Neuron (in vitro differentiated cells): ENCODE results near the gene ZNF343.
"Not testable (repeated sequence)": the region's sequence is repeated elsewhere in the genome, so short reads cannot be mapped to it uniquely, and the experiment has no call there.

Experiments
- H2AFZ ChIP-seq: one replicate; pipeline ENCODE4 v1.6.1; 2013; ENCODE audit warnings: low read depth, mild to moderate bottlenecking, inconsistent platforms, low read length, moderate library complexity
- H3K27me3 ChIP-seq: one replicate; pipeline ENCODE4 v1.6.1; 2013; ENCODE audit warnings: low read length; ENCODE audit not compliant: insufficient read depth
- H3K36me3 ChIP-seq: one replicate; pipeline ENCODE4 v1.6.1; 2013; ENCODE audit warnings: low read length; ENCODE audit not compliant: insufficient read depth
- H3K4me1 ChIP-seq: one replicate; pipeline ENCODE4 v1.6.1; 2013; ENCODE audit warnings: low read length; ENCODE audit not compliant: insufficient read depth
- H3K4me3 ChIP-seq: 2 replicates; pipeline ENCODE4 v1.5.1; 2013; ENCODE audit warnings: mild to moderate bottlenecking, low read length, moderate library complexity
- H3K9me3 ChIP-seq: one replicate; pipeline ENCODE4 v1.6.1; 2013; ENCODE audit warnings: low read length

ZNF343 gene

GRCh38 chr20:2515203-2515602 lies 6.5 kb upstream of the ZNF343 start:
- Histone ChIP-seq H3K27me3 (no peaks in the 10 kb centered on the region), H2AFZ (no peak overlapping the region), H3K4me1 (no peaks in the 10 kb centered on the region), H3K4me3 (no peak overlapping the region), H3K36me3 (no peaks in the 10 kb centered on the region), H3K9me3 (no peaks in the 10 kb centered on the region)

- peak overlapping the region; percentile 59 for H3K4me3 ChIP-seq
- no peaks in the 10 kb centered on the region for H3K27me3 ChIP-seq
- H3K4me1 ChIP-seq: peaks cover 6% of the 10 kb centered on the region
- H3K36me3 ChIP-seq: no peaks in the 10 kb centered on the region
- no peaks in the 10 kb centered on the region for H3K9me3 ChIP-seq
- no peak overlapping the region for H2AFZ ChIP-seq
Observed at GRCh38 chr20:2509794-2510193, 1.1 kb upstream of the ZNF343 start.

- Histone ChIP-seq H3K36me3 (no peaks in the 10 kb centered on the region), H2AFZ (peak overlapping the region; percentile 67), H3K4me3 (peak overlapping the region; percentile 59), H3K9me3 (no peaks in the 10 kb centered on the region), H3K4me1 (peaks cover 6% of the 10 kb centered on the region), H3K27me3 (no peaks in the 10 kb centered on the region)
Observed at GRCh38 chr20:2509468-2509781, 710 bp upstream of the ZNF343 start.

- Histone ChIP-seq H3K4me3 (peak overlapping the region; percentile 59), H3K36me3 (no peaks in the 10 kb centered on the region), H2AFZ (peak overlapping the region; percentile 67), H3K27me3 (no peaks in the 10 kb centered on the region), H3K9me3 (no peaks in the 10 kb centered on the region), H3K4me1 (peaks cover 6% of the 10 kb centered on the region)
Observed at GRCh38 chr20:2507875-2508630, 662 bp downstream of the ZNF343 start.

GRCh38 chr20:2507464-2507863 lies 1.3 kb downstream of the ZNF343 start:
- no peak overlapping the region for H2AFZ ChIP-seq
- no peaks in the 10 kb centered on the region for H3K36me3 ChIP-seq
- H3K9me3 ChIP-seq: no peaks in the 10 kb centered on the region
- H3K4me3 ChIP-seq: peak overlapping the region; percentile 59
- H3K27me3 ChIP-seq: no peaks in the 10 kb centered on the region
- H3K4me1 ChIP-seq: peaks cover 6% of the 10 kb centered on the region

GRCh38 chr20:2506426-2506825 lies 2.3 kb downstream of the ZNF343 start:
- H3K9me3 ChIP-seq, H3K4me1 ChIP-seq, H2AFZ ChIP-seq, H3K4me3 ChIP-seq, H3K27me3 ChIP-seq, H3K36me3 ChIP-seq: not testable (repeated sequence)

GRCh38 chr20:2504803-2505202 lies 3.9 kb downstream of the ZNF343 start:
- H2AFZ ChIP-seq, H3K4me1 ChIP-seq, H3K27me3 ChIP-seq, H3K9me3 ChIP-seq, H3K4me3 ChIP-seq: not testable (repeated sequence)
- H3K36me3 ChIP-seq: peaks cover 11% of the 10 kb centered on the region

- H2AFZ ChIP-seq, H3K4me1 ChIP-seq, H3K4me3 ChIP-seq, H3K27me3 ChIP-seq, H3K9me3 ChIP-seq: not testable (repeated sequence)
- H3K36me3 ChIP-seq: peaks cover 22% of the 10 kb centered on the region
Observed at GRCh38 chr20:2502808-2503384, 5.8 kb downstream of the ZNF343 start.

- H3K4me1 ChIP-seq: no peaks in the 10 kb centered on the region
- no peak overlapping the region for H2AFZ ChIP-seq
- peaks cover 51% of the 10 kb centered on the region for H3K36me3 ChIP-seq
- H3K9me3 ChIP-seq: no peaks in the 10 kb centered on the region
- no peak overlapping the region for H3K4me3 ChIP-seq
- H3K27me3 ChIP-seq: no peaks in the 10 kb centered on the region
Observed at GRCh38 chr20:2485661-2486060, 23.1 kb downstream of the ZNF343 start.

GRCh38 chr20:2485080-2485479 lies 23.6 kb downstream of the ZNF343 start:
- no peak overlapping the region for H2AFZ ChIP-seq
- H3K27me3 ChIP-seq: no peaks in the 10 kb centered on the region
- H3K4me3 ChIP-seq: no peak overlapping the region
- H3K36me3 ChIP-seq: peaks cover 51% of the 10 kb centered on the region
- no peaks in the 10 kb centered on the region for H3K4me1 ChIP-seq
- no peaks in the 10 kb centered on the region for H3K9me3 ChIP-seq

- peaks cover 46% of the 10 kb centered on the region for H3K36me3 ChIP-seq
Observed at GRCh38 chr20:2483504-2483903, 25.2 kb downstream of the ZNF343 start.

GRCh38 chr20:2480381-2480780 lies 28.3 kb downstream of the ZNF343 start:
- H2AFZ ChIP-seq: no peak overlapping the region
- no peaks in the 10 kb centered on the region for H3K4me1 ChIP-seq
- H3K4me3 ChIP-seq: no peak overlapping the region
- peaks cover 35% of the 10 kb centered on the region for H3K36me3 ChIP-seq
- no peaks in the 10 kb centered on the region for H3K27me3 ChIP-seq
- no peaks in the 10 kb centered on the region for H3K9me3 ChIP-seq

More at GRCh38 chr20:2483504-2483903, 25.2 kb downstream of the ZNF343 start:
- H2AFZ ChIP-seq: no peak overlapping the region
- no peaks in the 10 kb centered on the region for H3K4me1 ChIP-seq
- no peaks in the 10 kb centered on the region for H3K27me3 ChIP-seq
- H3K9me3 ChIP-seq: no peaks in the 10 kb centered on the region
- no peak overlapping the region for H3K4me3 ChIP-seq

GRCh38 chr20:2476742-2477615 lies 31.7 kb downstream of the ZNF343 start:
- no peak overlapping the region for H3K4me3 ChIP-seq
- no peaks in the 10 kb centered on the region for H3K4me1 ChIP-seq
- no peak overlapping the region for H2AFZ ChIP-seq
- peaks cover 3% of the 10 kb centered on the region for H3K36me3 ChIP-seq
- no peaks in the 10 kb centered on the region for H3K9me3 ChIP-seq
- H3K27me3 ChIP-seq: no peaks in the 10 kb centered on the region
